WTC11 (cell line): ENCODE data around the gene TMEM254. TPM values are rescaled to one million over a fixed set of nuclear protein-coding genes. Genes with fewer than 3 reads are reported as not detected.

Experiments
- ATAC-seq: fragments of 200-7000 bp; cut with Tn5 transposase; 2 replicates; pipeline ENCODE4 v1.10.0; 2021; ENCODE audit warnings: mild to moderate bottlenecking, moderate library complexity
- CTCF ChIA-PET: fragments of 300-600 bp; sonication (Branson Sonifier 250); formaldehyde crosslinking; loops from one replicate; lab custom pipeline; 2021; ENCODE audit warnings: antibody characterized with exemption; lab: Charles Lee
- POLR2A ChIA-PET: fragments of 350-600 bp; sonication (Branson Sonifier 250); formaldehyde crosslinking; loops from one replicate; lab custom pipeline; 2021; ENCODE audit warnings: antibody characterized with exemption; lab: Charles Lee
- DNase-seq: peaks from one replicate; pipeline ENCODE4 v3.0.0; 2021; ENCODE audit warnings: low spot score
- H3K27ac Mint-ChIP-seq: 2 replicates; pipeline ENCODE4 v1.8.0; 2021; ENCODE audit warnings: mixed read lengths
- H3K27me3 Mint-ChIP-seq: 2 replicates; pipeline ENCODE4 v1.8.0; 2021; ENCODE audit warnings: low read depth, mild to moderate bottlenecking, moderate library complexity, mixed read lengths
- H3K36me3 Mint-ChIP-seq: 2 replicates; pipeline ENCODE4 v1.8.0; 2021; ENCODE audit warnings: mixed read lengths
- H3K4me1 Mint-ChIP-seq: 2 replicates; pipeline ENCODE4 v1.8.0; 2022; ENCODE audit warnings: mixed read lengths
- H3K4me3 Mint-ChIP-seq: 2 replicates; pipeline ENCODE4 v1.8.0; 2021; ENCODE audit warnings: mild to moderate bottlenecking, moderate library complexity, mixed read lengths
- H3K9me3 Mint-ChIP-seq: 2 replicates; pipeline ENCODE4 v1.8.0; 2021; ENCODE audit warnings: mixed read lengths
- CREM ChIP-seq: sonication (generic); formaldehyde crosslinking; IDR thresholded peaks from 2 replicates; pipeline ENCODE4 v1.8.1; 2022; ENCODE audit warnings: mild to moderate bottlenecking, missing genetic modification reagents, moderate library complexity
- ELF4 ChIP-seq: sonication (generic); formaldehyde crosslinking; IDR thresholded peaks from 2 replicates; pipeline ENCODE4 v1.8.1; 2022; ENCODE audit warnings: low read depth, mild to moderate bottlenecking, moderate library complexity, missing genetic modification reagents
- JUN ChIP-seq: sonication (generic); formaldehyde crosslinking; IDR thresholded peaks from 2 replicates; pipeline ENCODE4 v1.8.0; 2023; ENCODE audit warnings: mild to moderate bottlenecking, missing genetic modification reagents
- NFYB ChIP-seq: sonication (generic); formaldehyde crosslinking; conservative IDR thresholded peaks from 2 replicates; pipeline ENCODE4 v1.8.0; 2022; ENCODE audit warnings: low read depth, missing genetic modification reagents
- NR1H2 ChIP-seq: sonication (generic); formaldehyde crosslinking; IDR thresholded peaks from 2 replicates; pipeline ENCODE4 v1.9.0; 2021; ENCODE audit warnings: mild to moderate bottlenecking, moderate library complexity, missing genetic modification reagents
- PRRX2 ChIP-seq: fragments of 250-450 bp; sonication (Bioruptor Pico); IDR thresholded peaks from 2 replicates; pipeline ENCODE4 v1.8.0; 2021; ENCODE audit warnings: mild to moderate bottlenecking
- SMAD4 ChIP-seq: sonication (generic); formaldehyde crosslinking; IDR thresholded peaks from 2 replicates; pipeline ENCODE4 v1.8.0; 2022; ENCODE audit warnings: mild to moderate bottlenecking, missing genetic modification reagents
- ZNF232 ChIP-seq: sonication (generic); formaldehyde crosslinking; IDR thresholded peaks from 2 replicates; pipeline ENCODE4 v1.8.0; 2022; ENCODE audit warnings: mild to moderate bottlenecking, missing genetic modification reagents
- ZNF317 ChIP-seq: sonication (generic); formaldehyde crosslinking; IDR thresholded peaks from 2 replicates; pipeline ENCODE4 v1.8.1; 2023; ENCODE audit warnings: low read depth, mild to moderate bottlenecking, moderate library complexity, missing genetic modification reagents, borderline replicate concordance
- ZNF396 ChIP-seq: fragments of 250-450 bp; sonication (Bioruptor Pico); IDR thresholded peaks from 2 replicates; pipeline ENCODE4 v1.8.0; 2021; ENCODE audit warnings: mild to moderate bottlenecking, moderate library complexity, borderline replicate concordance
- total RNA-seq: library from RNA; stranded (reverse); gene quantifications from 3 replicates; pipeline ENCODE4 v1.2.3, GENCODE V29; 2021
- TF ChIP-seq, protein P1 (sequence below): sonication (generic); formaldehyde crosslinking; IDR thresholded peaks from 2 replicates; pipeline ENCODE4 v1.8.1; 2022; ENCODE audit warnings: low read depth, missing genetic modification reagents, borderline replicate concordance
- TF ChIP-seq, protein P2 (sequence below): sonication (generic); formaldehyde crosslinking; IDR thresholded peaks from 2 replicates; pipeline ENCODE4 v1.8.0; 2023; ENCODE audit warnings: mild to moderate bottlenecking, missing genetic modification reagents
- TF ChIP-seq, protein P3 (sequence below): sonication (generic); formaldehyde crosslinking; IDR thresholded peaks from 2 replicates; pipeline ENCODE4 v1.8.1; 2023; ENCODE audit warnings: mild to moderate bottlenecking, moderate library complexity, missing genetic modification reagents
- TF ChIP-seq, protein P4 (sequence below): fragments of 250-450 bp; sonication (Bioruptor Pico); IDR thresholded peaks from 2 replicates; pipeline ENCODE4 v1.9.0; 2021; ENCODE audit warnings: mild to moderate bottlenecking
- TF ChIP-seq, protein P5 (sequence below): sonication (generic); formaldehyde crosslinking; IDR thresholded peaks from 2 replicates; pipeline ENCODE4 v1.8.1; 2022; ENCODE audit warnings: missing genetic modification reagents, borderline replicate concordance

TMEM254 gene
- total RNA-seq, 1 experiment from 2014 or later: 18.5 TPM

DNA sequence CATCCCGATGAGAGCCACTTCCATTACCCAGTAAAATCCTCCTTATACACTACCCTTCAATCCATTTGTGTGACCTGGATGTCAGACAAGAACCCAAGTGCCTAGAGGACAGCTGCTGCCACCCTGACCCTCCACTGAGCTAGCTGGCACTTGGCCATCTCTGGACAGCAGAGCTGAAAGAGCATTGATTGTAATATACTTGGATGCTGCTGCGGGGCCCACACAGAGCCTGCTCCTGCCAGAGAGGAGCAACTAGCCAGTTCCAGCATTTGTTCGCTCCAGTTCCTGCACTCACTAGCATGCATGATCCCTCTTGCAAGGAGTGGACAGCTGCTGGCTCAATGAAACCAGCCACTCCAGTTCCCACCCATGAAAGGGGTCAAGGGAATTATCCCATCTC is 8.4 kb upstream of the TMEM254 start (continued):
- TF ChIP-seq ZNF232 (CRISPR knock-in tag): no peak
- TF ChIP-seq SMAD4 (CRISPR knock-in tag): no peak
- TF ChIP-seq, protein P1, sequence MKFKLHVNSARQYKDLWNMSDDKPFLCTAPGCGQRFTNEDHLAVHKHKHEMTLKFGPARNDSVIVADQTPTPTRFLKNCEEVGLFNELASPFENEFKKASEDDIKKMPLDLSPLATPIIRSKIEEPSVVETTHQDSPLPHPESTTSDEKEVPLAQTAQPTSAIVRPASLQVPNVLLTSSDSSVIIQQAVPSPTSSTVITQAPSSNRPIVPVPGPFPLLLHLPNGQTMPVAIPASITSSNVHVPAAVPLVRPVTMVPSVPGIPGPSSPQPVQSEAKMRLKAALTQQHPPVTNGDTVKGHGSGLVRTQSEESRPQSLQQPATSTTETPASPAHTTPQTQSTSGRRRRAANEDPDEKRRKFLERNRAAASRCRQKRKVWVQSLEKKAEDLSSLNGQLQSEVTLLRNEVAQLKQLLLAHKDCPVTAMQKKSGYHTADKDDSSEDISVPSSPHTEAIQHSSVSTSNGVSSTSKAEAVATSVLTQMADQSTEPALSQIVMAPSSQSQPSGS (CRISPR knock-in tag): no peak
- TF ChIP-seq PRRX2 (CRISPR knock-in tag): no peak
- TF ChIP-seq, all 79 proteins: peak for 0

DNA sequence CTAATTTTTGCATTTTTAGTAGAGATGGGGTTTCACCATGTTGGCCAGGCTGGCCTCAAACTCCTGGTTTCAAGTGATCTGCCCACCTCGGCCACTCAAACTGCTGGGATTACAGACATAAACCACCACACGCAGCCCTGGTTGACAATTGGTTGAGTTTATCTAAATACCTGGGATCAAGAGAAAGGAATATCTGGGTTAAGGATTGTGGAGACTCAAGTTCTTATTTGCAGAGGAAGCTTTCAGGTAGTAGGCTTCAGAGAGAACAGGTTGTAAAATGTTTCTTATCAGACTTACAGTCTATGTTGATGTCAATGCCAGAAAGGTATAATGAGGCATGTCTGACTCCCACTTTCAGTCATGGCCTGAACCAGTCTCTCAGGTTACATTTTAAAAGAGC is 5.9 kb upstream of the TMEM254 start:
- peaks cover 14% of the 10 kb centered on the region for H3K36me3 Mint-ChIP-seq
- H3K27me3 Mint-ChIP-seq: peaks cover 4% of the 10 kb centered on the region
- peaks cover 20% of the 10 kb centered on the region for H3K4me1 Mint-ChIP-seq
- H3K9me3 Mint-ChIP-seq: peaks cover 11% of the 10 kb centered on the region
- ATAC-seq: no peak
- no peak overlapping the region for H3K27ac Mint-ChIP-seq
- H3K4me3 Mint-ChIP-seq: no peak overlapping the region
- no peak for DNase-seq
- ChIA-PET CTCF (no interaction called here), POLR2A (interaction anchor here (0.7 kb wide), 1 partner anchor 12 kb away, joined by 3 read pairs; no protein-coding TSS in a partner anchor)
- TF ChIP-seq ZNF396 (CRISPR knock-in tag): no peak
- no peak for TF ChIP-seq NR1H2 (CRISPR knock-in tag)
- no peak for TF ChIP-seq ZNF317 (CRISPR knock-in tag)
- TF ChIP-seq JUN (CRISPR knock-in tag): no peak
- TF ChIP-seq, protein P2, sequence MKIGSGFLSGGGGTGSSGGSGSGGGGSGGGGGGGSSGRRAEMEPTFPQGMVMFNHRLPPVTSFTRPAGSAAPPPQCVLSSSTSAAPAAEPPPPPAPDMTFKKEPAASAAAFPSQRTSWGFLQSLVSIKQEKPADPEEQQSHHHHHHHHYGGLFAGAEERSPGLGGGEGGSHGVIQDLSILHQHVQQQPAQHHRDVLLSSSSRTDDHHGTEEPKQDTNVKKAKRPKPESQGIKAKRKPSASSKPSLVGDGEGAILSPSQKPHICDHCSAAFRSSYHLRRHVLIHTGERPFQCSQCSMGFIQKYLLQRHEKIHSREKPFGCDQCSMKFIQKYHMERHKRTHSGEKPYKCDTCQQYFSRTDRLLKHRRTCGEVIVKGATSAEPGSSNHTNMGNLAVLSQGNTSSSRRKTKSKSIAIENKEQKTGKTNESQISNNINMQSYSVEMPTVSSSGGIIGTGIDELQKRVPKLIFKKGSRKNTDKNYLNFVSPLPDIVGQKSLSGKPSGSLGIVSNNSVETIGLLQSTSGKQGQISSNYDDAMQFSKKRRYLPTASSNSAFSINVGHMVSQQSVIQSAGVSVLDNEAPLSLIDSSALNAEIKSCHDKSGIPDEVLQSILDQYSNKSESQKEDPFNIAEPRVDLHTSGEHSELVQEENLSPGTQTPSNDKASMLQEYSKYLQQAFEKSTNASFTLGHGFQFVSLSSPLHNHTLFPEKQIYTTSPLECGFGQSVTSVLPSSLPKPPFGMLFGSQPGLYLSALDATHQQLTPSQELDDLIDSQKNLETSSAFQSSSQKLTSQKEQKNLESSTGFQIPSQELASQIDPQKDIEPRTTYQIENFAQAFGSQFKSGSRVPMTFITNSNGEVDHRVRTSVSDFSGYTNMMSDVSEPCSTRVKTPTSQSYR (CRISPR knock-in tag): no peak
- TF ChIP-seq, protein P3, sequence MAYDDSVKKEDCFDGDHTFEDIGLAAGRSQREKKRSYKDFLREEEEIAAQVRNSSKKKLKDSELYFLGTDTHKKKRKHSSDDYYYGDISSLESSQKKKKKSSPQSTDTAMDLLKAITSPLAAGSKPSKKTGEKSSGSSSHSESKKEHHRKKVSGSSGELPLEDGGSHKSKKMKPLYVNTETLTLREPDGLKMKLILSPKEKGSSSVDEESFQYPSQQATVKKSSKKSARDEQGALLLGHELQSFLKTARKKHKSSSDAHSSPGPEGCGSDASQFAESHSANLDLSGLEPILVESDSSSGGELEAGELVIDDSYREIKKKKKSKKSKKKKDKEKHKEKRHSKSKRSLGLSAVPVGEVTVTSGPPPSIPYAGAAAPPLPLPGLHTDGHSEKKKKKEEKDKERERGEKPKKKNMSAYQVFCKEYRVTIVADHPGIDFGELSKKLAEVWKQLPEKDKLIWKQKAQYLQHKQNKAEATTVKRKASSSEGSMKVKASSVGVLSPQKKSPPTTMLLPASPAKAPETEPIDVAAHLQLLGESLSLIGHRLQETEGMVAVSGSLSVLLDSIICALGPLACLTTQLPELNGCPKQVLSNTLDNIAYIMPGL (CRISPR knock-in tag): no peak
- TF ChIP-seq CREM (CRISPR knock-in tag): no peak
- TF ChIP-seq NFYB: no peak
- TF ChIP-seq, protein P4, sequence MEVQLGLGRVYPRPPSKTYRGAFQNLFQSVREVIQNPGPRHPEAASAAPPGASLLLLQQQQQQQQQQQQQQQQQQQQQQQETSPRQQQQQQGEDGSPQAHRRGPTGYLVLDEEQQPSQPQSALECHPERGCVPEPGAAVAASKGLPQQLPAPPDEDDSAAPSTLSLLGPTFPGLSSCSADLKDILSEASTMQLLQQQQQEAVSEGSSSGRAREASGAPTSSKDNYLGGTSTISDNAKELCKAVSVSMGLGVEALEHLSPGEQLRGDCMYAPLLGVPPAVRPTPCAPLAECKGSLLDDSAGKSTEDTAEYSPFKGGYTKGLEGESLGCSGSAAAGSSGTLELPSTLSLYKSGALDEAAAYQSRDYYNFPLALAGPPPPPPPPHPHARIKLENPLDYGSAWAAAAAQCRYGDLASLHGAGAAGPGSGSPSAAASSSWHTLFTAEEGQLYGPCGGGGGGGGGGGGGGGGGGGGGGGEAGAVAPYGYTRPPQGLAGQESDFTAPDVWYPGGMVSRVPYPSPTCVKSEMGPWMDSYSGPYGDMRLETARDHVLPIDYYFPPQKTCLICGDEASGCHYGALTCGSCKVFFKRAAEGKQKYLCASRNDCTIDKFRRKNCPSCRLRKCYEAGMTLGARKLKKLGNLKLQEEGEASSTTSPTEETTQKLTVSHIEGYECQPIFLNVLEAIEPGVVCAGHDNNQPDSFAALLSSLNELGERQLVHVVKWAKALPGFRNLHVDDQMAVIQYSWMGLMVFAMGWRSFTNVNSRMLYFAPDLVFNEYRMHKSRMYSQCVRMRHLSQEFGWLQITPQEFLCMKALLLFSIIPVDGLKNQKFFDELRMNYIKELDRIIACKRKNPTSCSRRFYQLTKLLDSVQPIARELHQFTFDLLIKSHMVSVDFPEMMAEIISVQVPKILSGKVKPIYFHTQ (CRISPR knock-in tag): no peak
- TF ChIP-seq, protein P5, sequence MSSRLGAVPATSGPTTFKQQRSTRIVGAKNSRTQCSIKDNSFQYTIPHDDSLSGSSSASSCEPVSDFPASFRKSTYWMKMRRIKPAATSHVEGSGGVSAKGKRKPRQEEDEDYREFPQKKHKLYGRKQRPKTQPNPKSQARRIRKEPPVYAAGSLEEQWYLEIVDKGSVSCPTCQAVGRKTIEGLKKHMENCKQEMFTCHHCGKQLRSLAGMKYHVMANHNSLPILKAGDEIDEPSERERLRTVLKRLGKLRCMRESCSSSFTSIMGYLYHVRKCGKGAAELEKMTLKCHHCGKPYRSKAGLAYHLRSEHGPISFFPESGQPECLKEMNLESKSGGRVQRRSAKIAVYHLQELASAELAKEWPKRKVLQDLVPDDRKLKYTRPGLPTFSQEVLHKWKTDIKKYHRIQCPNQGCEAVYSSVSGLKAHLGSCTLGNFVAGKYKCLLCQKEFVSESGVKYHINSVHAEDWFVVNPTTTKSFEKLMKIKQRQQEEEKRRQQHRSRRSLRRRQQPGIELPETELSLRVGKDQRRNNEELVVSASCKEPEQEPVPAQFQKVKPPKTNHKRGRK (CRISPR knock-in tag): no peak
- no peak for TF ChIP-seq ELF4
- TF ChIP-seq, all 79 proteins: peak for 0
